ENCODE data around the gene KIAA0753.

The KIAA0753 gene

DNA sequence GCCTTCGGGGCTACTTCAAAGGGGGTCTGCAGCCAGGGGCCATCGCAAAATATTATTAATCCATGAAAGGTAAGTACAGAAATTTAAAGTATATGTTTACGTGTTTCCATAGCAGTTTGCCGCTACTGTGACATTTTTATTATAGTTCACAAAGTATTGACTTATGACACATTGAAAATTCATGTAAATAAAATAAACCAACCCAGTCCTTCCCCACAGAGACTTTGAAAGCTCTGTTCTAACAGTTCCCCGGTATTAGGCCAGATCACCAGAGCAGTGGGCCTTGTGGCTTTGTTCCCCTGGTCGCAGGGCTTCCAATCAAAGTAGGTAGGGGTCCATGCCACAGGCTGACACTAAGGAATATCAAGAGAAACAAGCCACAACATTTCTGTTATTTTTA lies 13.9 kb downstream of the KIAA0753 start:
- no peak for DNase-seq (ENCODE audit: low read depth)
- TF ChIP-seq, protein P1, sequence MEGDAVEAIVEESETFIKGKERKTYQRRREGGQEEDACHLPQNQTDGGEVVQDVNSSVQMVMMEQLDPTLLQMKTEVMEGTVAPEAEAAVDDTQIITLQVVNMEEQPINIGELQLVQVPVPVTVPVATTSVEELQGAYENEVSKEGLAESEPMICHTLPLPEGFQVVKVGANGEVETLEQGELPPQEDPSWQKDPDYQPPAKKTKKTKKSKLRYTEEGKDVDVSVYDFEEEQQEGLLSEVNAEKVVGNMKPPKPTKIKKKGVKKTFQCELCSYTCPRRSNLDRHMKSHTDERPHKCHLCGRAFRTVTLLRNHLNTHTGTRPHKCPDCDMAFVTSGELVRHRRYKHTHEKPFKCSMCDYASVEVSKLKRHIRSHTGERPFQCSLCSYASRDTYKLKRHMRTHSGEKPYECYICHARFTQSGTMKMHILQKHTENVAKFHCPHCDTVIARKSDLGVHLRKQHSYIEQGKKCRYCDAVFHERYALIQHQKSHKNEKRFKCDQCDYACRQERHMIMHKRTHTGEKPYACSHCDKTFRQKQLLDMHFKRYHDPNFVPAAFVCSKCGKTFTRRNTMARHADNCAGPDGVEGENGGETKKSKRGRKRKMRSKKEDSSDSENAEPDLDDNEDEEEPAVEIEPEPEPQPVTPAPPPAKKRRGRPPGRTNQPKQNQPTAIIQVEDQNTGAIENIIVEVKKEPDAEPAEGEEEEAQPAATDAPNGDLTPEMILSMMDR (conservative IDR thresholded peaks at IDR 0.05; ENCODE audit: control insufficient read depth, insufficient read depth, low read depth, low read length) = no peak
- no peak overlapping the region for H3K4me3 ChIP-seq (ENCODE audit: control insufficient read depth, low read depth, low read length)

DNA sequence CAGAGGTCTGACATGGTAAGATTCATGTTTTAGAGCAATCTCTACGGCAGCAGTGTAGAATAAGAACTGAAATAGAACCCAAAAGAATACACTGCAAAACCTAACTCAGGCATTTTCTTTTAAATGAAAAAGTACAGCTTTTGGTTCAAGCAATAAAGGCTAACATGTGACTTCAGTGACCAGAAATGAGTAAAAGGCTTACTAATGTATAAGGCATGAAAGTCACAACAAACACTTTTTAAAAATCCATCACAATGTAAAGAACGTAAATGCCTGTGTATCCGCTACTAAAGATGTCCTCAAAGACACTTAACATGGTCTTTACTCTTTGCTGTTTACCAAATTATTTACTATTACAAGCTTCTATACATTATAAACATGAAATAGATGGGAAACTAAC lies 16.6 kb downstream of the KIAA0753 start:
- no peak for DNase-seq (ENCODE audit: low read depth)
- H3K4me3 ChIP-seq (ENCODE audit: control insufficient read depth, low read depth, low read length) = no peak overlapping the region
- TF ChIP-seq, protein P1 (conservative IDR thresholded peaks at IDR 0.05; ENCODE audit: control insufficient read depth, insufficient read depth, low read depth, low read length) = no peak

DNA sequence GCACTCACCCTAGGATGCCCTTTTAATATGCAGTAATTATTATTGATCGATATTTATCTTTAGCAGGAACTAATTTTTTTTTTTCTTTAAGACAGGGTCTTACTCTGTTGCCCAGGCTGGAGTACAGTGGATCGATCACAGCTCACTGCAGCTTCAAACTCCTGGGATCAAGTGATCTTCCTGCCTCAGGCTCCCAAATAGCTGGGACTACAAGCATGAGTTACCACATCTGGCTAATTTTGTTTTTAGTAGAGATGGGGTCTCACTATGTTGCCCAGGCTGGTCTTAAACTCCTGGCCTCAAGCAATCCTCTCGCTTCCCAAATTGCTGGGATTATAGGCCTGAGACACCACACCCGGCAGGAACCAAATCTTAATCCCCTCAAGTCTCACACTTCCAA lies 29.3 kb downstream of the KIAA0753 start:
- TF ChIP-seq, protein P1 (conservative IDR thresholded peaks at IDR 0.05; ENCODE audit: control insufficient read depth, insufficient read depth, low read depth, low read length) = no peak
- H3K4me3 ChIP-seq (ENCODE audit: control insufficient read depth, low read depth, low read length) = no peak overlapping the region
- no peak for DNase-seq (ENCODE audit: low read depth)

DNA sequence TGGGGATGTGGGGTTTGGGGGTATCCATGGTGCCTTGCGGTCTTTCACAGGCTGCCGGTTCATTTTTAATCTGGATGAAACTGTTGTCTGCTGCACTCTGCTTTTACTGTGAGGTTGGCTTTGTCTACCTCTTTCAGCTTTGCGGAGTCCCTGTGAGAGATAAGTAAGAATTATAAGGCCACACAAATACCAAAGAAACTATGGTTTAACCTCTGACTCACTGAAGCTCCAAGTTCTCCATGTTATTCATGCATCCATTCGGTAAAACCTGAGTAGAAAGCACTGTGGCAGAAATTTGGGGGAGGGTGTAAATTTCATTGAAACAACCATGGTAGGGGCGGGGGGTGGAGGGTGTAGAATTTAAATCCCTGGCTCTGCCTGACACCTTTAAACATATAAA lies 30.5 kb downstream of the KIAA0753 start:
- TF ChIP-seq, protein P1 (conservative IDR thresholded peaks at IDR 0.05; ENCODE audit: control insufficient read depth, insufficient read depth, low read depth, low read length) = no peak
- no peak overlapping the region for H3K4me3 ChIP-seq (ENCODE audit: control insufficient read depth, low read depth, low read length)
- DNase-seq (ENCODE audit: low read depth) = no peak

DNA sequence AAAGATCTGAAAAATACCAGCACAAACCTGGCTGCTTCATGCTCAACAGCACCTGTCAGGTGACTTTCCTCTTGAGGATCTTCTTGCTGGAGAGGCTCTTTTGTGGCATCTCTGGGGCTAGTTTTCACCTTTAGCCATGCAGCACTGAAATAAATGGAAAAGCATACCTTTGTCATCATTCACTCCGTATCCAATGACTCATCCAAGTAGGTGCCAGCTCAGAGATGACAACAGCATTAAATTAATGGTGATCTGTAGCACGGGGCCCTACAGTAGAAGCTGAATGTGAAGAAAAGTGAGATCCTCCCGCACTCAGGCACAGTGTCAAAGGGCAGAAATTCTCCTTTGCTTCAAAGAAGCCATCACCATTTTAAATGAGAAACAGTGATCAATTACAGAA lies 32.2 kb downstream of the KIAA0753 start:
- TF ChIP-seq, protein P1 (conservative IDR thresholded peaks at IDR 0.05; ENCODE audit: control insufficient read depth, insufficient read depth, low read depth, low read length) = no peak
- no peak overlapping the region for H3K4me3 ChIP-seq (ENCODE audit: control insufficient read depth, low read depth, low read length)
- DNase-seq (ENCODE audit: low read depth) = peak; percentile 60

DNA sequence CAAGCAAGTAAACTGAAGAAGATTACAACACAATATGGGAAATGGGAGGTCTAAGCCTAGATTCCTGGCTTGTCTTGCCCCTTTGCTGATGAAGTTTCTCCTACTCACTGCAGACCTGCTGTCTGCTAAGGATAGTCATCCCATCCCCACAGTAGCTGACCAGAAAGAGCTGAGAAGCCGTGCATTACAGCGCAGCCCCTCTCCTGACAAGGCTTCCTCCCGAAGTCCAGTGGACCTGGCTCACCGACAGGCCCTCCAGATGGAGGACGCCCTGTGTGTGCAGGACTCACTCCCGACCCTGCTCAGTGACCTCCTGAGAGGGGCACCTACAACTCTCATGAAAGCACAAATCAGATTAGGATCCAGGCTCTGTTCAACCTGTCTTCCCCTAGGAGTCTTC lies 35.4 kb downstream of the KIAA0753 start:
- TF ChIP-seq, protein P1 (conservative IDR thresholded peaks at IDR 0.05; ENCODE audit: control insufficient read depth, insufficient read depth, low read depth, low read length) = no peak
- DNase-seq (ENCODE audit: low read depth) = no peak
- H3K4me3 ChIP-seq (ENCODE audit: control insufficient read depth, low read depth, low read length) = no peak overlapping the region

DNA sequence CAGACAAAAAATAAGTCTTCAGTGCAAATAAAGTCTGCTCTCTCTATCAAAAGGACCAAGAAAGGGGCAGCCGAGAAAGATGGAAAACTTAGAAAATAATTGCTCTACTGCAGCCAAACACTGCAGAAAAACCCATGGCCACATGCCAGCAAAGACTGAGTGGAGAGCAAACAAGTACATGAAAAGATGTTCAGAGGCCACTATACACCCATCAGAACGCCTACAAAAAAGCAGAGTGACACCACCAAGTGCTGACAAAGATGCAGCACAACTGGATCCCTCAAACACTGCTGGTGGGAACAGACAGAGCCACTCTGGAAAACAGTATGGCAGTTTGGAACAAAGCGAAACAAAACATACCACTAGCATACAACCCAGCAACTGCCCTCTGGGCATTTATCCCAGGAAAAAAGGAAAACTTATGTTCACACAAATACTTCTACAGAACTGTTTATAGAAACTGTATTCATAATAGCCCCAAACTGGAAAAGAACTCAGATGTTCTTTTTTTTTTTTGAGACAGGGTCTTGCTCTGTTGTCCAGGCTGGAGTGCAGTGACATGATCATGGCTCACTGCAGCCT lies 36.7 kb downstream of the KIAA0753 start:
- TF ChIP-seq, protein P1 (conservative IDR thresholded peaks at IDR 0.05; ENCODE audit: control insufficient read depth, insufficient read depth, low read depth, low read length) = no peak
- H3K4me3 ChIP-seq (ENCODE audit: control insufficient read depth, low read depth, low read length) = no peak overlapping the region
- peak; percentile 8 for DNase-seq (ENCODE audit: low read depth)
